Measurements from ENCODE around the gene ASB14. TPM values are rescaled to one million over a fixed set of nuclear protein-coding genes. Genes with fewer than 3 reads are reported as not detected.

Gene ASB14
- total RNA-seq: not detected in 2 replicates

GRCh38 chr3:57292159-57292896, at the start of gene ASB14:
Gene ASB14, minus strand, starts transcription at chr3:57292685. Its CDS starts 652 bp downstream, at chr3:57292033.

GRCh38 chr3:57227204-57227929, 65.1 kb downstream of the ASB14 start, which contains the start of gene APPL1:
Gene APPL1, plus strand, starts transcription at chr3:57227729. Its CDS starts 155 bp downstream, at chr3:57227884.

Other genes with a start within 250 kb of the ASB14 start
- 0.13 TPM in 1 of 2 replicates, not detected in the other for gene SPATA12, start 232.0 kb downstream of the ASB14 start, total RNA-seq
- gene IL17RD, start 127.3 kb downstream of the ASB14 start, total RNA-seq: 0.25 and 0.49 TPM in 2 replicates
- gene HESX1, start 92.7 kb downstream of the ASB14 start, total RNA-seq: 0.16 TPM in 1 of 2 replicates, not detected in the other
- gene APPL1, start 65.0 kb downstream of the ASB14 start, total RNA-seq: 30.4 and 37.4 TPM in 2 replicates

All from bladder microvascular endothelial cell (primary cell).